KMS-11 (cell line): ENCODE results near the gene ZNF683.
"Not testable (repeated sequence)": the region's sequence is repeated elsewhere in the genome, so short reads cannot be mapped to it uniquely, and the experiment has no call there.

ENCODE experiments used
- H2AFZ ChIP-seq: fragments of 200-600 bp; sonication (generic); 2 replicates; pipeline ENCODE4 v1.6.1; 2016; ENCODE audit warnings: antibody characterized with exemption, mixed run types, low read depth
- H3K27ac ChIP-seq: fragments of 200-600 bp; sonication (generic); 2 replicates; pipeline ENCODE4 v1.6.1; 2016; ENCODE audit warnings: mild to moderate bottlenecking, mixed run types
- H3K27me3 ChIP-seq: fragments of 200-600 bp; sonication (generic); 2 replicates; pipeline ENCODE4 v1.6.1; 2017; ENCODE audit warnings: mild to moderate bottlenecking, low read depth, mixed run types, moderate library complexity; ENCODE audit not compliant: insufficient read depth
- H3K36me3 ChIP-seq: fragments of 200-600 bp; sonication (generic); 2 replicates; pipeline ENCODE4 v1.6.1; 2017; ENCODE audit warnings: mild to moderate bottlenecking, mixed run types; ENCODE audit not compliant: insufficient read depth
- H3K4me1 ChIP-seq: fragments of 200-600 bp; sonication (generic); 2 replicates; pipeline ENCODE4 v1.6.1; 2016; ENCODE audit warnings: mild to moderate bottlenecking, low read depth, mixed run types; ENCODE audit not compliant: poor library complexity, severe bottlenecking
- H3K4me2 ChIP-seq: fragments of 200-600 bp; sonication (generic); 2 replicates; pipeline ENCODE4 v1.7.0; 2016; ENCODE audit warnings: mild to moderate bottlenecking, mixed run types
- H3K4me3 ChIP-seq: fragments of 200-600 bp; sonication (generic); IDR thresholded peaks from 2 replicates; pipeline ENCODE4 v1.6.1; 2017; ENCODE audit warnings: low read depth, low read length, mixed read lengths; ENCODE audit not compliant: insufficient read depth
- H3K79me2 ChIP-seq: fragments of 200-600 bp; sonication (generic); 2 replicates; pipeline ENCODE4 v1.6.1; 2016; ENCODE audit warnings: low read depth, mixed run types; ENCODE audit not compliant: insufficient read depth
- H3K9ac ChIP-seq: fragments of 200-600 bp; sonication (generic); 2 replicates; pipeline ENCODE4 v1.6.1; 2016; ENCODE audit warnings: mild to moderate bottlenecking, mixed run types
- H4K20me1 ChIP-seq: fragments of 200-600 bp; sonication (generic); 2 replicates; pipeline ENCODE4 v1.6.1; 2016; ENCODE audit warnings: mild to moderate bottlenecking, mixed run types; ENCODE audit not compliant: insufficient read depth
- CTCF ChIP-seq: fragments of 200-600 bp; sonication (generic); conservative IDR thresholded peaks from 2 replicates; pipeline ENCODE4 v1.6.1; 2017; ENCODE audit warnings: low read depth, mild to moderate bottlenecking, antibody characterized with exemption, low read length, moderate library complexity, mixed read lengths

The ZNF683 gene

DNA sequence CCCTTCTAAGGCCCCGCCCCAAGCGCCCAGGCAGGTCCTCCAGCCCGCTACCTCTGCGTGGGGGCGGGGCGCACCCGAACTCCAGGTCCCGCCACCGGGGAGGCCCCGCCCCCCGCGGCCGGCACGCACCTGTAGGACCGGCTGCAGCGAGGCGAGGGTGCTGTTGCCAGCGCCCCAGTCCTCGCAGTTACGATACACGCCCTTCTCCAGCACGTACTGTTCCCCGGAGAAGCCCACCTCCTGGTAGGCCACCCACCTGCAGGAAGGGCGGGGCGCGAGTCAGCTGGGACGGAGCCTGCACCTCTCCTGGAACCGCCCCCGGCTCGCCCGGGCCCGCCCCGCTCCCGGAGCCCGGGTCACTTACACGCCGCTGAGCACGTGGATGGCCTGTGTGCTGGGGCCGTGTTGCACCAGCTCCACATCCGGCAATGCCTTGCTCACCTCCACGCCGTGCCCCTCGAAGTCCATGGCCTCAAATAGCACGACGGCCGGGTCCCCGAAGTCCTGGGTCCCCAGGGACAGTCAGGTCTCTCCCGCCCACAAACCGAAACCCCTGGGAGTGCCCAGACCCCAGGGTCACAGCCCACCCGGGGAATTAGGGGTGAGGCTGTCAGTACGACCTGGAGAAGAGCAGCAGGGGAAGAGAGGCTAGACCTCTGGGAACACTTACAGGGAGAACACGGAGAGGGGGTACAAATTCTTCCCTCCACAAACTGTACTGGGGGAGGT is 35.9 kb downstream of the ZNF683 start:
- H3K27ac ChIP-seq: no peak overlapping the region
- no peak for TF ChIP-seq CTCF

GRCh38 chr1:26335774-26336476 is 36.6 kb downstream of the ZNF683 start:
- Histone ChIP-seq H3K9ac (no peak overlapping the region; the same call in 1 of the 2 replicates), H3K27me3 (no peaks in the 10 kb centered on the region), H3K36me3 (no peaks in the 10 kb centered on the region), H3K4me3 (peak overlapping the region; percentile 28), H3K27ac (no peak overlapping the region), H3K79me2 (no peaks in the 10 kb centered on the region), H2AFZ (peak overlapping the region; percentile 91), H3K4me1 (peaks cover 20% of the 10 kb centered on the region), H4K20me1 (no peaks in the 10 kb centered on the region), H3K4me2 (peak overlapping the region; percentile 71)
- TF ChIP-seq CTCF: no peak

More for the DNA sequence above, 35.9 kb downstream of the ZNF683 start:
- peak overlapping the region; percentile 28 for H3K4me3 ChIP-seq
- peak overlapping the region; percentile 20; the same call in 1 of the 2 replicates for H3K9ac ChIP-seq
- no peaks in the 10 kb centered on the region for H4K20me1 ChIP-seq
- no peaks in the 10 kb centered on the region for H3K27me3 ChIP-seq
- H3K4me2 ChIP-seq: peak overlapping the region; percentile 71
- peak overlapping the region; percentile 91 for H2AFZ ChIP-seq
- H3K4me1 ChIP-seq: peaks cover 20% of the 10 kb centered on the region
- no peaks in the 10 kb centered on the region for H3K79me2 ChIP-seq
- no peaks in the 10 kb centered on the region for H3K36me3 ChIP-seq

GRCh38 chr1:26333312-26333711 is 39.2 kb downstream of the ZNF683 start:
- H3K27me3 ChIP-seq, H4K20me1 ChIP-seq, H3K36me3 ChIP-seq, H3K4me2 ChIP-seq, H3K4me3 ChIP-seq, H3K9ac ChIP-seq, H3K79me2 ChIP-seq, H3K27ac ChIP-seq, H2AFZ ChIP-seq: not testable (repeated sequence)
- peaks cover 20% of the 10 kb centered on the region for H3K4me1 ChIP-seq

- no peaks in the 10 kb centered on the region for H3K27me3 ChIP-seq
- no peak overlapping the region for H3K4me3 ChIP-seq
- no peaks in the 10 kb centered on the region for H4K20me1 ChIP-seq
- no peak overlapping the region for H3K4me2 ChIP-seq
- H3K9ac ChIP-seq: no peak overlapping the region
- no peak for TF ChIP-seq CTCF
- H3K36me3 ChIP-seq: no peaks in the 10 kb centered on the region
- no peaks in the 10 kb centered on the region for H3K79me2 ChIP-seq
- H3K4me1 ChIP-seq: no peaks in the 10 kb centered on the region
- no peak overlapping the region for H2AFZ ChIP-seq
- H3K27ac ChIP-seq: no peak overlapping the region
These were observed 42.3 kb downstream of the ZNF683 start for GRCh38 chr1:26330276-26330675.

DNA sequence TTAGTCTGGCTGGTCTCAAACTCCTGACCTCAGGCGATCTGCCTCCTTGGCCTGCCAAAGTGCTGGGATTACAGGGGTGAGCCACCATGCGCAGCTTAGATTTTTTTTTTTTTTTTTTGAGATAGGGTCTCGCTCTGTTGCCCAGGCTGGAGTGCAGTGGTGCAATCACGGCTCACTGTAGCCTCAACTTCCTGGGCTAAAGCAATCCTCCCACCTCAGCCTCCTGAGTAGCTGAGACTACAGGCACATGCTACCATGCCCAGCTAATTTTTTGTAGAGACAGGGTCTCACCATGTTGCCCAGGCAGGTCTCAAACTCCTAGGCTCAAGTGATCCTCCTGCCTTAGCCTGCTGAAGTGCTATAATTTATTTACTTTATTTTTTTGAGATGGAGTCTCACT is 43.2 kb downstream of the ZNF683 start:
- not testable (repeated sequence) for H3K27ac ChIP-seq, H3K4me1 ChIP-seq, H3K79me2 ChIP-seq, H3K9ac ChIP-seq, H3K36me3 ChIP-seq, H2AFZ ChIP-seq, H3K4me3 ChIP-seq, H3K4me2 ChIP-seq, H4K20me1 ChIP-seq, H3K27me3 ChIP-seq
